ENCODE results near the gene CCDC78.
A peak's percentile ranks its signal among the peaks of the same experiment; 100 is the strongest.

CCDC78 gene

DNA sequence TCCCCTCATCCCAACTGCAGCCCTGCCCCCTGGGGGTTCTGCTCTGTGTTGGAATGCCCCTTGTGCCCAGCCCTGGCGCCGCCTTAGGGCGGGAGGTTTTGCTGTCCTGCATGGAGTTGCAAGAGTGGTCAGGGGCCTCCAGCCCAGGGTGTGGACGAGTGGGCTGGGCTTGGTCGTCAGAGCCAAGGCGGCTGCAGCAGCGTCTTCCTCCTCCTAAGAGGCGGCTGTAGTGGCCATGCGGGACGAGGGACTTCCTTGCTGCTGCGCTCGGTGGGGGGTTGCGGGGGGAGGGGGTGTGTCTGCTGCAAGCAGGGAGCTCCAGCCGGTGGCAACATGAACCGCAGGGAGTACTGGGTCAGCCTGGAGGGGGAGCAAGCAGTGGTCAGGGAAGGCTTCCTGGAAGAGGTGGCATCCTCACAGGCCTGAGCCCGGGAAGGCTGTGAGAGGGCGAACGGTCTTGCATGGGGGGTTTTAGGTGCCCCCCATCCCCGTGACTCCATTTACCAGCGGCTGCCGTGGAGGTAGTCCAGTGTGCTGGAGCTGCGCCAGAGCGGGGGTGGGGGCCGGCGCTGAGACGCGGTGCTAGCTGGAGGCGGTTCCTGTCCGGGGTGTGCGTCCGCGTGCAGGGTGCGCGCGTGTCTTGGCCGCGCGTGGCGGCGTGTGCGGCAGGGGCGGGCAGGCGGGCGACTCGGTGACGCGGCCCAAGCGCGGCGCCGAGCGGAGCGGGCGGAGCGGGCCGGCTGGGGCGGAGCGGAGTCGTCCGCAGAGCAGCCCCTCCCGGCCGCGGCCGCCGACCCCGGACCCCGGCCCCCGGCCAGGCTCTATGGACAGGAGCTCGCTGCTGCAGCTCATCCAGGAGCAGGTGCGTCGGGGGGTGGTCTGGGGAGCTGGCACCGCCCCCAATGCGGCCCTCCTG lies 51.0 kb downstream of the CCDC78 start, which contains the start of gene RHBDL1:
TSS of gene RHBDL1 (plus strand) at position 704 of the 916 bp plus-strand sequence. CDS start at position 824, 120 bp downstream.
- Mint-ChIP-seq H3K9me3 (no peaks in the 10 kb centered on the region), H3K27ac (no peak within 1 kb of the TSS), H3K36me3 (ENCODE audit: low read depth) (peaks cover 3% of the 10 kb centered on the region), H3K4me1 (no peaks in the 10 kb centered on the region), H3K4me3 (peak within 1 kb of the TSS; percentile 42 to 69 (median 69)), H3K27me3 (ENCODE audit: low read depth) (peaks cover 6% of the 10 kb centered on the region)
- TF ChIP-seq, protein P1, sequence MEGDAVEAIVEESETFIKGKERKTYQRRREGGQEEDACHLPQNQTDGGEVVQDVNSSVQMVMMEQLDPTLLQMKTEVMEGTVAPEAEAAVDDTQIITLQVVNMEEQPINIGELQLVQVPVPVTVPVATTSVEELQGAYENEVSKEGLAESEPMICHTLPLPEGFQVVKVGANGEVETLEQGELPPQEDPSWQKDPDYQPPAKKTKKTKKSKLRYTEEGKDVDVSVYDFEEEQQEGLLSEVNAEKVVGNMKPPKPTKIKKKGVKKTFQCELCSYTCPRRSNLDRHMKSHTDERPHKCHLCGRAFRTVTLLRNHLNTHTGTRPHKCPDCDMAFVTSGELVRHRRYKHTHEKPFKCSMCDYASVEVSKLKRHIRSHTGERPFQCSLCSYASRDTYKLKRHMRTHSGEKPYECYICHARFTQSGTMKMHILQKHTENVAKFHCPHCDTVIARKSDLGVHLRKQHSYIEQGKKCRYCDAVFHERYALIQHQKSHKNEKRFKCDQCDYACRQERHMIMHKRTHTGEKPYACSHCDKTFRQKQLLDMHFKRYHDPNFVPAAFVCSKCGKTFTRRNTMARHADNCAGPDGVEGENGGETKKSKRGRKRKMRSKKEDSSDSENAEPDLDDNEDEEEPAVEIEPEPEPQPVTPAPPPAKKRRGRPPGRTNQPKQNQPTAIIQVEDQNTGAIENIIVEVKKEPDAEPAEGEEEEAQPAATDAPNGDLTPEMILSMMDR (IDR thresholded peaks at IDR 0.05; ENCODE audit: unreplicated experiment in 3 of 3), result no peak

GRCh38 chr16:674214-674881 lies 51.9 kb downstream of the CCDC78 start:
- peak overlapping the region in 2 of 3 experiments; percentile 32 to 51 for H3K4me3 Mint-ChIP-seq
- peaks cover 6% of the 10 kb centered on the region for H3K27me3 Mint-ChIP-seq (ENCODE audit: low read depth)
- no peaks in the 10 kb centered on the region for H3K4me1 Mint-ChIP-seq
- H3K9me3 Mint-ChIP-seq, result no peaks in the 10 kb centered on the region
- TF ChIP-seq, protein P1 (IDR thresholded peaks at IDR 0.05; ENCODE audit: unreplicated experiment in 3 of 3), result no peak
- H3K36me3 Mint-ChIP-seq (ENCODE audit: low read depth), result peaks cover 3% of the 10 kb centered on the region
- H3K27ac Mint-ChIP-seq, result no peak overlapping the region

DNA sequence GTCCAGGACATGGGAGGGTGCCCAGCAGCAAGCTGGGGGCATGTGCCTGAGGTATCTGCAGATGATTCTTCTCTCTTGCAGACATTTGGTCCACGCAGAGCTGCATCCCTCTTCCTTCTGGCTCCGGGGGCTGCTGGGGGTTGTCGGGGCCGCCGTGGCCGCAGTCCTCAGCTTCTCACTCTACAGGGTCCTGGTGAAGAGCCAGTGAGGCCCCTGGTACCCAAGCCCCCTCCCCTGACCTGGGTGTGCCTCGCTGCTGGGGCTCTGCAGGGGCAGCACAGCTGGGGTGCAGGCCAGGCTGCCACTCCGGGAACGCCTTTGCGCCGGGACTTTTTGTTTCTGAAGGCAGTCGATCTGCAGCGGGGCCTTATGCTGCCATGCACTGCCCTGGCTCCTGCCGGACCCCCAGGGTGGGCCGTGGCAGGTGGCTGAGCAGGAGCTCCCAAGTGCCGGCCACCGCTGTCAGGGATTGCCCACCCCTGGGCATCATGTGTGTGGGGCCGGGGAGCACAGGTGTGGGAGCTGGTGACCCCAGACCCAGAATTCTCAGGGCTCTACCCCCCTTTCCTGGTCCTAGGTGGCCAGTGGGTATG lies 52.7 kb downstream of the CCDC78 start:
- no peaks in the 10 kb centered on the region for H3K9me3 Mint-ChIP-seq

GRCh38 chr16:672851-673250 lies 53.4 kb downstream of the CCDC78 start:
- H3K9me3 Mint-ChIP-seq, result no peaks in the 10 kb centered on the region
- peak overlapping the region in 1 of 3 experiments; percentile 14 for H3K4me3 Mint-ChIP-seq
- peaks cover 6% of the 10 kb centered on the region for H3K27me3 Mint-ChIP-seq (ENCODE audit: low read depth)
- no peak overlapping the region for H3K27ac Mint-ChIP-seq
- no peaks in the 10 kb centered on the region for H3K4me1 Mint-ChIP-seq
- TF ChIP-seq, protein P1 (IDR thresholded peaks at IDR 0.05; ENCODE audit: unreplicated experiment in 3 of 3), result no peak
- H3K36me3 Mint-ChIP-seq (ENCODE audit: low read depth), result peaks cover 3% of the 10 kb centered on the region

More for the DNA sequence above, 52.7 kb downstream of the CCDC78 start:
- TF ChIP-seq, protein P1 (IDR thresholded peaks at IDR 0.05; ENCODE audit: unreplicated experiment in 3 of 3), result no peak
- peaks cover 6% of the 10 kb centered on the region for H3K27me3 Mint-ChIP-seq (ENCODE audit: low read depth)
- H3K4me3 Mint-ChIP-seq, result no peak overlapping the region
- no peak overlapping the region for H3K27ac Mint-ChIP-seq
- peaks cover 3% of the 10 kb centered on the region for H3K36me3 Mint-ChIP-seq (ENCODE audit: low read depth)
- no peaks in the 10 kb centered on the region for H3K4me1 Mint-ChIP-seq
